Measurements from ENCODE around the gene ZNF200.

- TF ChIP-seq, protein P1, sequence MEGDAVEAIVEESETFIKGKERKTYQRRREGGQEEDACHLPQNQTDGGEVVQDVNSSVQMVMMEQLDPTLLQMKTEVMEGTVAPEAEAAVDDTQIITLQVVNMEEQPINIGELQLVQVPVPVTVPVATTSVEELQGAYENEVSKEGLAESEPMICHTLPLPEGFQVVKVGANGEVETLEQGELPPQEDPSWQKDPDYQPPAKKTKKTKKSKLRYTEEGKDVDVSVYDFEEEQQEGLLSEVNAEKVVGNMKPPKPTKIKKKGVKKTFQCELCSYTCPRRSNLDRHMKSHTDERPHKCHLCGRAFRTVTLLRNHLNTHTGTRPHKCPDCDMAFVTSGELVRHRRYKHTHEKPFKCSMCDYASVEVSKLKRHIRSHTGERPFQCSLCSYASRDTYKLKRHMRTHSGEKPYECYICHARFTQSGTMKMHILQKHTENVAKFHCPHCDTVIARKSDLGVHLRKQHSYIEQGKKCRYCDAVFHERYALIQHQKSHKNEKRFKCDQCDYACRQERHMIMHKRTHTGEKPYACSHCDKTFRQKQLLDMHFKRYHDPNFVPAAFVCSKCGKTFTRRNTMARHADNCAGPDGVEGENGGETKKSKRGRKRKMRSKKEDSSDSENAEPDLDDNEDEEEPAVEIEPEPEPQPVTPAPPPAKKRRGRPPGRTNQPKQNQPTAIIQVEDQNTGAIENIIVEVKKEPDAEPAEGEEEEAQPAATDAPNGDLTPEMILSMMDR (IDR thresholded peaks at IDR 0.05 in 4 of 5, conservative IDR thresholded peaks at IDR 0.05 in 1 of 5), result no peak
- TF ChIP-seq POLR2A (IDR thresholded peaks at IDR 0.05), result no peak
Measured at GRCh38 chr16:3175157-3176093, 59.5 kb downstream of the ZNF200 start.
